Renal pelvis (tissue), 12 donors: ENCODE results near the gene SRPK2. TPM values are rescaled to one million over a fixed set of nuclear protein-coding genes. Genes with fewer than 3 reads are reported as not detected.
"Not testable (repeated sequence)": the region's sequence is repeated elsewhere in the genome, so short reads cannot be mapped to it uniquely, and the experiment has no call there.

Experiments used
- DNase-seq: peaks from one replicate; pipeline ENCODE4 v3.0.0-alpha.2; 2013
- long read RNA-seq, 16 experiments: transcript quantifications; one replicate each; lab custom pipeline, GENCODE V29; 2026
- polyA plus RNA-seq, 3 donors: library from polyadenylated mRNA; unstranded; fragments of 120-200 nt; gene quantifications; one replicate each; pipeline ENCODE4 v1.2.1, GENCODE V29; 2013; ENCODE audit not compliant: insufficient read length in 3 of 3

The SRPK2 gene
- polyA plus RNA-seq: 10 to 100 TPM; 46.1 to 47.5 (median 47.4) TPM
- long read RNA-seq, donor 1, partial matches to known transcripts: 24 of 24 reads
- long read RNA-seq, donor 1, other reads (novel, unspliced or antisense): 0 of 24 reads
- long read RNA-seq, donor 2, partial matches to known transcripts: 31 of 33 reads
- long read RNA-seq, donor 2, other reads (novel, unspliced or antisense): 0 of 33 reads
- long read RNA-seq, donor 3, partial matches to known transcripts: 31 of 33 reads
- long read RNA-seq, donor 3, other reads (novel, unspliced or antisense): 0 of 33 reads
- long read RNA-seq, donor 4, partial matches to known transcripts: 15 of 15 reads
- long read RNA-seq, donor 4, other reads (novel, unspliced or antisense): 0 of 15 reads
- long read RNA-seq, donor 5, partial matches to known transcripts: 0 of 3 reads
- long read RNA-seq, donor 5, other reads (novel, unspliced or antisense): 0 of 3 reads
- long read RNA-seq, donor 6, partial matches to known transcripts: 32 of 34 reads
- long read RNA-seq, donor 6, other reads (novel, unspliced or antisense): 0 of 34 reads
- long read RNA-seq, donor 7, partial matches to known transcripts: 33 of 33 reads
- long read RNA-seq, donor 7, other reads (novel, unspliced or antisense): 0 of 33 reads
- long read RNA-seq, donor 8, partial matches to known transcripts: 9 of 10 reads
- long read RNA-seq, donor 8, other reads (novel, unspliced or antisense): 0 of 10 reads
- long read RNA-seq, donor 9, partial matches to known transcripts: 42 of 44 reads
- long read RNA-seq, donor 9, other reads (novel, unspliced or antisense): 0 of 44 reads
- long read RNA-seq, donor 10, partial matches to known transcripts: 14 of 15 reads
- long read RNA-seq, donor 10, other reads (novel, unspliced or antisense): 0 of 15 reads
- long read RNA-seq, donor 11: 0 reads
- long read RNA-seq, donor 12, partial matches to known transcripts: 54 of 59 reads
- long read RNA-seq, donor 12, other reads (novel, unspliced or antisense): 0 of 59 reads
- long read RNA-seq, donor 13, partial matches to known transcripts: 12 of 14 reads
- long read RNA-seq, donor 13, other reads (novel, unspliced or antisense): 0 of 14 reads
- long read RNA-seq, donor 14, partial matches to known transcripts: 39 of 42 reads
- long read RNA-seq, donor 14, other reads (novel, unspliced or antisense): 0 of 42 reads
- long read RNA-seq, donor 15, partial matches to known transcripts: 27 of 31 reads
- long read RNA-seq, donor 15, other reads (novel, unspliced or antisense): 0 of 31 reads
- long read RNA-seq, donor 16, partial matches to known transcripts: 34 of 35 reads
- long read RNA-seq, donor 16, other reads (novel, unspliced or antisense): 0 of 35 reads

GRCh38 chr7:105388356-105389087, at the start of gene SRPK2:
TSS of gene SRPK2 (minus strand) at chr7:105388921.
- peak; percentile 80 for DNase-seq

GRCh38 chr7:105438254-105438653, 49.5 kb upstream of the SRPK2 start:
- no peak for DNase-seq

GRCh38 chr7:105437356-105437755, 48.6 kb upstream of the SRPK2 start:
- DNase-seq: not testable (repeated sequence)

GRCh38 chr7:105429746-105430612, 41.3 kb upstream of the SRPK2 start:
- DNase-seq: peak; percentile 75

- DNase-seq: no peak
Measured at GRCh38 chr7:105426606-105427146, 38.0 kb upstream of the SRPK2 start.

- no peak for DNase-seq
Measured at GRCh38 chr7:105423987-105424386, 35.3 kb upstream of the SRPK2 start.

GRCh38 chr7:105413887-105414437, 25.2 kb upstream of the SRPK2 start:
- DNase-seq: no peak

- not testable (repeated sequence) for DNase-seq
Measured at GRCh38 chr7:105410774-105411173, 22.1 kb upstream of the SRPK2 start.

- not testable (repeated sequence) for DNase-seq
Measured at GRCh38 chr7:105409775-105410174, 21.1 kb upstream of the SRPK2 start.

- DNase-seq: no peak
Measured at GRCh38 chr7:105408791-105409410, 20.2 kb upstream of the SRPK2 start.

GRCh38 chr7:105403128-105403527, 14.4 kb upstream of the SRPK2 start:
- no peak for DNase-seq

GRCh38 chr7:105402221-105403095, 13.7 kb upstream of the SRPK2 start:
- DNase-seq: no peak

- DNase-seq: no peak
Measured at GRCh38 chr7:105399043-105399725, 10.5 kb upstream of the SRPK2 start.

GRCh38 chr7:105396566-105396965, 7.8 kb upstream of the SRPK2 start:
- no peak for DNase-seq

- DNase-seq: no peak
Measured at GRCh38 chr7:105391429-105391828, 2.7 kb upstream of the SRPK2 start.

GRCh38 chr7:105389889-105390288, 1.2 kb upstream of the SRPK2 start:
- no peak for DNase-seq

GRCh38 chr7:105389088-105389650, 448 bp upstream of the SRPK2 start:
- peak; percentile 57 for DNase-seq
